CD4-positive, alpha-beta T cell treated with Interferon alpha-2 for 1 hour (primary cell): Measurements from ENCODE around the gene CCNB1IP1.
"Not testable (repeated sequence)": the region's sequence is repeated elsewhere in the genome, so short reads cannot be mapped to it uniquely, and the experiment has no call there.

Experiments used
- DNase-seq, 2 donors: peaks; one replicate each; pipeline ENCODE4 v3.0.0-alpha.2; 2020 to 2022

CCNB1IP1 gene

GRCh38 chr14:20331053-20331613 is 1.9 kb downstream of the CCNB1IP1 start:
- DNase-seq = no peak

- no peak for DNase-seq
Observed at GRCh38 chr14:20329355-20329754, 3.7 kb downstream of the CCNB1IP1 start.

- no peak for DNase-seq
Observed at GRCh38 chr14:20328705-20329104, 4.4 kb downstream of the CCNB1IP1 start.

- DNase-seq = peak; percentile 27 to 80
Observed at GRCh38 chr14:20327005-20327869, 5.8 kb downstream of the CCNB1IP1 start.

GRCh38 chr14:20317720-20318119 is 15.4 kb downstream of the CCNB1IP1 start:
- no peak for DNase-seq

GRCh38 chr14:20314026-20314425 is 19.1 kb downstream of the CCNB1IP1 start:
- DNase-seq = no peak

- DNase-seq = no peak
Observed at GRCh38 chr14:20306079-20306423, 27.0 kb downstream of the CCNB1IP1 start.

GRCh38 chr14:20305265-20306078 is 27.6 kb downstream of the CCNB1IP1 start, which contains the start of gene TTC5:
TSS of gene TTC5 (minus strand) at chr14:20305951. CDS start at chr14:20305937, 14 bp downstream.
- DNase-seq = peak; percentile 86 to 93

- DNase-seq = no peak
Observed at GRCh38 chr14:20302042-20302755, 30.9 kb downstream of the CCNB1IP1 start.

- no peak for DNase-seq
Observed at GRCh38 chr14:20295067-20295466, 38.0 kb downstream of the CCNB1IP1 start.

GRCh38 chr14:20294636-20295035 is 38.4 kb downstream of the CCNB1IP1 start:
- DNase-seq = no peak

- not testable (repeated sequence) for DNase-seq
Observed at GRCh38 chr14:20281998-20282397, 51.1 kb downstream of the CCNB1IP1 start.

- DNase-seq = peak in 1 of 2 donors; percentile 2
Observed at GRCh38 chr14:20280265-20280664, 52.8 kb downstream of the CCNB1IP1 start.

GRCh38 chr14:20278414-20278813 is 54.7 kb downstream of the CCNB1IP1 start:
- DNase-seq = peak in 1 of 2 donors; percentile 41

GRCh38 chr14:20277409-20277808 is 55.7 kb downstream of the CCNB1IP1 start:
- no peak for DNase-seq

- DNase-seq = no peak
Observed at GRCh38 chr14:20274062-20274461, 59.0 kb downstream of the CCNB1IP1 start.

- not testable (repeated sequence) for DNase-seq
Observed at GRCh38 chr14:20264361-20264760, 68.7 kb downstream of the CCNB1IP1 start.

GRCh38 chr14:20262642-20263128 is 70.4 kb downstream of the CCNB1IP1 start:
- DNase-seq = no peak
